Panc1 (cell line): ENCODE measurements around the gene CSK. TPM values are rescaled to one million over a fixed set of nuclear protein-coding genes. Genes with fewer than 3 reads are reported as not detected.
"Not testable (repeated sequence)": the region's sequence is repeated elsewhere in the genome, so short reads cannot be mapped to it uniquely, and the experiment has no call there.

Experiments used
- ATAC-seq: fragments of 200-7000 bp; cut with Tn5 transposase; 2 replicates; pipeline ENCODE4 v1.9.1; 2020; ENCODE audit warnings: mild to moderate bottlenecking, moderate library complexity
- BruUV-seq: library from RNA; stranded (reverse); fragments of 400-500 nt; replicated peaks from 2 replicates; lab custom pipeline; 2021; lab: Mats Ljungman, UMichigan
- CTCF ChIA-PET: fragments of 300-600 bp; sonication (Branson Sonifier 250); formaldehyde crosslinking; loops from one replicate; lab custom pipeline; 2022; ENCODE audit warnings: antibody characterized with exemption; lab: Charles Lee
- POLR2A ChIA-PET: fragments of 300-600 bp; sonication (Branson Sonifier 250); formaldehyde crosslinking; loops from one replicate; lab custom pipeline; 2022; ENCODE audit warnings: antibody characterized with exemption; lab: Charles Lee
- DNase-seq: peaks from one replicate; pipeline ENCODE4 v3.0.0-alpha.2; 2010; ENCODE audit warnings: low read depth, low spot score
- H3K27ac ChIP-seq: 2 replicates; pipeline ENCODE4 v1.5.1; 2011; ENCODE audit warnings: mild to moderate bottlenecking, low read length, inconsistent platforms
- H3K27me3 ChIP-seq: fragments of 200-500 bp; sonication (Bioruptor generic); 2 replicates; pipeline ENCODE4 v1.6.0; 2014; ENCODE audit warnings: low read length, inconsistent platforms; ENCODE audit not compliant: control insufficient read depth, insufficient read depth
- H3K36me3 ChIP-seq: fragments of 200-500 bp; sonication (Bioruptor generic); 2 replicates; pipeline ENCODE4 v1.5.1; 2014; ENCODE audit warnings: inconsistent platforms, mild to moderate bottlenecking, low read length, moderate library complexity; ENCODE audit not compliant: control insufficient read depth, insufficient read depth
- H3K4me1 ChIP-seq: 2 replicates; pipeline ENCODE4 v1.5.1; 2011; ENCODE audit warnings: inconsistent platforms, mild to moderate bottlenecking, low read length, moderate library complexity; ENCODE audit not compliant: control insufficient read depth, insufficient read depth
- H3K4me3 ChIP-seq, 2 experiments: 2 replicates each; pipeline ENCODE4 v1.5.1; 2011 to 2012; ENCODE audit warnings: low read depth in 2 of 2, low read length in 2 of 2, mild to moderate bottlenecking in 2 of 2, inconsistent platforms in 1 of 2, moderate library complexity in 1 of 2
- H3K9me3 ChIP-seq: fragments of 200-500 bp; sonication (Bioruptor generic); 2 replicates; pipeline ENCODE4 v1.5.1; 2014; ENCODE audit warnings: low read depth, mild to moderate bottlenecking, inconsistent platforms, low read length, moderate library complexity; ENCODE audit not compliant: control insufficient read depth, insufficient read depth
- POLR2AphosphoS5 ChIP-seq: IDR thresholded peaks from 2 replicates; pipeline ENCODE4 v1.6.1; 2012; ENCODE audit warnings: mild to moderate bottlenecking, low read depth, low read length, moderate library complexity
- SIN3A ChIP-seq: IDR thresholded peaks from 2 replicates; pipeline ENCODE4 v1.6.1; 2012; ENCODE audit warnings: low read depth, mild to moderate bottlenecking, low read length, moderate library complexity, borderline replicate concordance; ENCODE audit not compliant: insufficient read depth
- TCF7L2 ChIP-seq: IDR thresholded peaks from 2 replicates; pipeline ENCODE4 v1.6.1; 2011; ENCODE audit warnings: mild to moderate bottlenecking, low read depth, low read length, inconsistent platforms
- in situ Hi-C: cut with HindIII; loops from 2 replicates; pipeline ENCODE4 v1.10.0; 2016; ENCODE audit warnings: low sequenced_read_pairs, low pct_unique_long_range_greater_than_20kb
- intact Hi-C: fragments of 100-400 bp; cut with micrococcal nuclease; formaldehyde crosslinking; loops from one replicate; pipeline ENCODE4 v1.10.0; 2022; ENCODE audit not compliant: unreplicated experiment
- total RNA-seq: library from RNA; stranded (reverse); gene quantifications from one replicate; pipeline ENCODE4 v1.2.1, GENCODE V29; 2021; ENCODE audit not compliant: unreplicated experiment
- TF ChIP-seq, protein P1 (sequence below), 2 experiments: IDR thresholded peaks; 2 replicates each; pipeline ENCODE4 v1.6.1; 2011 to 2012; ENCODE audit warnings: low read depth in 2 of 2, control low read depth in 1 of 2, low read length in 1 of 2, mild to moderate bottlenecking in 1 of 2, moderate library complexity in 1 of 2; ENCODE audit not compliant: insufficient read depth in 1 of 2
- TF ChIP-seq, protein P2 (sequence below): fragments of 450-650 bp; IDR thresholded peaks from 2 replicates; pipeline ENCODE4 v1.5.1; 2017; ENCODE audit warnings: mild to moderate bottlenecking

Gene CSK
- total RNA-seq, 1 experiment from 2014 or later: 81.4 TPM

DNA sequence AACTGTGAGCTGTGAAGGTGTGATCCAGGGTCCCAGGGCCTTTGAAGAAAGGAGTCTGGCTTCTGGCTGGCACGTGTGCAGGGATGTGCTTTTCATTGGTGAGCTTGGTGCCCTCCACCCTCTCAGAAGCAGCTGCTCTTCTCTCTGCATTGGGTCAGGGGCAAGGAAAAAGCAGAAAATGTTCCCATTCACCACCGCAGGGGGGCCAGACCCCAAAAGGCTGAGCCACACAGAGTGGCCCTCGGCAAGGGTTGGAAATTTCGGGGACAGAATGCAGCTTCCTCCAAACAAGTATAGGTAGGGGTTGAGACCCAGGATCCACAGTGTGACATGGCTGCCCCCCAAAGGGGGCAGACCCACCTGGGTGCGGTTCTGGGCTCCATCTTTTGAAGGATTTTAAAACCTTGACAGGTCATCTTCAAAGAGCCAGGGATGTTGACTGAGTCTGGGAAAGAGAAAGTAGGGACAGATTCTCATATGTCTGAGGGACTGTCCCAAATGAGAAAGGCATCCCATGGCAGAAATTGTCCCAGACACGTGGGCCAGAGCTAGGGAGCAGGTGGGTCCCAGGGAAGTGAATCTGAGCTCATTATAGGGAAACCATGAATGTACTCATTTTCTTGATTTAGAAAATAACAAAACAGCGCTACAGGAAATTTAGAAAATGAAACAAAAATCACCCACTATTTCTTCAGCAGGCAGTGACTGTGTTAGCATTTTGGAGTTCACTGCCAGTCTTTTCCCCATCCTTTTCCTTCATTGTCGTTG lies 2.7 kb downstream of the CSK start (continued):
- TF ChIP-seq SIN3A: no peak

GRCh38 chr15:74785194-74786032 lies 3.5 kb downstream of the CSK start:
- ChIA-PET CTCF (interaction anchor here (0.5 kb wide), 1 partner anchor 11 kb away, joined by 11 read pairs; no protein-coding TSS in a partner anchor), POLR2A (no interaction called here)
- Histone ChIP-seq H3K4me3 (no peak overlapping the region), H3K4me1 (peaks cover 64% of the 10 kb centered on the region), H3K27ac (no peak overlapping the region), H3K36me3 (peaks cover 3% of the 10 kb centered on the region; the same call in 1 of the 2 replicates), H3K27me3 (no peaks in the 10 kb centered on the region), H3K9me3 (no peaks in the 10 kb centered on the region)
- ATAC-seq (no peak), DNase-seq (no peak)
- TF ChIP-seq TCF7L2: no peak
- TF ChIP-seq, protein P1, sequence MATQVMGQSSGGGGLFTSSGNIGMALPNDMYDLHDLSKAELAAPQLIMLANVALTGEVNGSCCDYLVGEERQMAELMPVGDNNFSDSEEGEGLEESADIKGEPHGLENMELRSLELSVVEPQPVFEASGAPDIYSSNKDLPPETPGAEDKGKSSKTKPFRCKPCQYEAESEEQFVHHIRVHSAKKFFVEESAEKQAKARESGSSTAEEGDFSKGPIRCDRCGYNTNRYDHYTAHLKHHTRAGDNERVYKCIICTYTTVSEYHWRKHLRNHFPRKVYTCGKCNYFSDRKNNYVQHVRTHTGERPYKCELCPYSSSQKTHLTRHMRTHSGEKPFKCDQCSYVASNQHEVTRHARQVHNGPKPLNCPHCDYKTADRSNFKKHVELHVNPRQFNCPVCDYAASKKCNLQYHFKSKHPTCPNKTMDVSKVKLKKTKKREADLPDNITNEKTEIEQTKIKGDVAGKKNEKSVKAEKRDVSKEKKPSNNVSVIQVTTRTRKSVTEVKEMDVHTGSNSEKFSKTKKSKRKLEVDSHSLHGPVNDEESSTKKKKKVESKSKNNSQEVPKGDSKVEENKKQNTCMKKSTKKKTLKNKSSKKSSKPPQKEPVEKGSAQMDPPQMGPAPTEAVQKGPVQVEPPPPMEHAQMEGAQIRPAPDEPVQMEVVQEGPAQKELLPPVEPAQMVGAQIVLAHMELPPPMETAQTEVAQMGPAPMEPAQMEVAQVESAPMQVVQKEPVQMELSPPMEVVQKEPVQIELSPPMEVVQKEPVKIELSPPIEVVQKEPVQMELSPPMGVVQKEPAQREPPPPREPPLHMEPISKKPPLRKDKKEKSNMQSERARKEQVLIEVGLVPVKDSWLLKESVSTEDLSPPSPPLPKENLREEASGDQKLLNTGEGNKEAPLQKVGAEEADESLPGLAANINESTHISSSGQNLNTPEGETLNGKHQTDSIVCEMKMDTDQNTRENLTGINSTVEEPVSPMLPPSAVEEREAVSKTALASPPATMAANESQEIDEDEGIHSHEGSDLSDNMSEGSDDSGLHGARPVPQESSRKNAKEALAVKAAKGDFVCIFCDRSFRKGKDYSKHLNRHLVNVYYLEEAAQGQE (IDR thresholded peaks at IDR 0.05; ENCODE audit: insufficient read depth in 1 of 2, low read depth in 2 of 2, low read length in 1 of 2): no peak
- TF ChIP-seq, protein P2, sequence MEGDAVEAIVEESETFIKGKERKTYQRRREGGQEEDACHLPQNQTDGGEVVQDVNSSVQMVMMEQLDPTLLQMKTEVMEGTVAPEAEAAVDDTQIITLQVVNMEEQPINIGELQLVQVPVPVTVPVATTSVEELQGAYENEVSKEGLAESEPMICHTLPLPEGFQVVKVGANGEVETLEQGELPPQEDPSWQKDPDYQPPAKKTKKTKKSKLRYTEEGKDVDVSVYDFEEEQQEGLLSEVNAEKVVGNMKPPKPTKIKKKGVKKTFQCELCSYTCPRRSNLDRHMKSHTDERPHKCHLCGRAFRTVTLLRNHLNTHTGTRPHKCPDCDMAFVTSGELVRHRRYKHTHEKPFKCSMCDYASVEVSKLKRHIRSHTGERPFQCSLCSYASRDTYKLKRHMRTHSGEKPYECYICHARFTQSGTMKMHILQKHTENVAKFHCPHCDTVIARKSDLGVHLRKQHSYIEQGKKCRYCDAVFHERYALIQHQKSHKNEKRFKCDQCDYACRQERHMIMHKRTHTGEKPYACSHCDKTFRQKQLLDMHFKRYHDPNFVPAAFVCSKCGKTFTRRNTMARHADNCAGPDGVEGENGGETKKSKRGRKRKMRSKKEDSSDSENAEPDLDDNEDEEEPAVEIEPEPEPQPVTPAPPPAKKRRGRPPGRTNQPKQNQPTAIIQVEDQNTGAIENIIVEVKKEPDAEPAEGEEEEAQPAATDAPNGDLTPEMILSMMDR: no peak
- TF ChIP-seq SIN3A: no peak
- no peak for TF ChIP-seq POLR2AphosphoS5
- intact Hi-C loops: no loop called here
- in situ Hi-C loops: no loop called here
- BruUV-seq: no TSS peak

DNA sequence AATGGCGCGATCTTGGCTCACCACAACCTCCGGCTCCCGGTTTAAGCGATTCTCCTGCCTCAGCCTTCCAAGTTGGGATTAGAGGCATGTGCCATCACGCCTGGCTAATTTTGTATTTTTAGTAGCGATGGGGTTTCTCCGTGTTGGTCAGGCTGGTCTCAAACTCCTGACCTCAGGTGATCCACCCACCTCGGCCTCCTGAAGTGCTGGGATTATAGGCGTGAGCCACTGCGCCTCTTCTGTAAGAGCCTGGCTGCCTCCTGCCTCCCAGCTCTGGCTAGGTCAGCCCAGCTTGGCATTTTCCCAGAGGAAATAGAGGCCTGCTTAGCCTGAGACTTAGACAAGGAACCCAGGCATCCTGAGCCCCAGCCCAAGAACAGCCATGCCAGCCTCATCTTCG lies 4.2 kb downstream of the CSK start:
- H3K27ac ChIP-seq, in situ Hi-C loops, DNase-seq, H3K36me3 ChIP-seq, H3K9me3 ChIP-seq, intact Hi-C loops, H3K4me3 ChIP-seq, ATAC-seq, H3K27me3 ChIP-seq: not testable (repeated sequence)
- H3K4me1 ChIP-seq: peaks cover 64% of the 10 kb centered on the region
- ChIA-PET CTCF (interaction anchor here (0.5 kb wide), 1 partner anchor 12 kb away, joined by 11 read pairs; no protein-coding TSS in a partner anchor), POLR2A (interaction anchor here (0.6 kb wide), 1 partner anchor 257 kb away, joined by 12 read pairs; no protein-coding TSS in a partner anchor)
- TSS peak; percentile 50 for BruUV-seq
